T-cell (primary cell): ENCODE measurements around the gene IL6. TPM values are rescaled to one million over a fixed set of nuclear protein-coding genes. Genes with fewer than 3 reads are reported as not detected.

Experiments used
- ATAC-seq, 4 experiments: fragments of 200-7000 bp in 3 of 4; fragments of 150-1000 bp in 1 of 4; cut with Tn5 transposase; replicated peaks in 1 of 4; 1 replicate in 3 of 4; 2 replicates in 1 of 4; pipeline ENCODE4 v1.10.0; 2021; ENCODE audit warnings: moderate library complexity in 3 of 4, mild to moderate bottlenecking in 2 of 4, moderate number of reproducible peaks in 1 of 4
- CTCF ChIA-PET, 2 donors: fragments of 300-600 bp; sonication (Branson Sonifier 250); formaldehyde crosslinking; loops; one replicate each; lab custom pipeline; 2022; ENCODE audit warnings: antibody characterized with exemption in 2 of 2; lab: Charles Lee
- POLR2A ChIA-PET, 2 donors: fragments of 300-600 bp; sonication (Branson Sonifier 250); formaldehyde crosslinking; loops; one replicate each; lab custom pipeline; 2022; ENCODE audit warnings: antibody characterized with exemption in 2 of 2; lab: Charles Lee
- DNase-seq, 35 experiments: peaks; one replicate each; pipeline versions ENCODE4 v3.0.0 to v3.0.0-alpha.2; 2013 to 2023
- H3K27ac ChIP-seq: one replicate; pipeline ENCODE4 v1.5.1; 2013; ENCODE audit warnings: low read length
- H3K27me3 ChIP-seq, 2 experiments: replicated peaks in 1 of 2; 1 replicate in 1 of 2; 2 replicates in 1 of 2; pipeline versions ENCODE4 v1.6.1 to v1.7.0; 2013; ENCODE audit warnings: low read length in 1 of 2, mixed read lengths in 1 of 2; ENCODE audit not compliant: control insufficient read depth in 2 of 2, insufficient read depth in 2 of 2; ENCODE audit errors: extremely low read depth in 1 of 2
- H3K36me3 ChIP-seq, 2 donors: 1 replicate in 1 of 2; 2 replicates in 1 of 2; pipeline versions ENCODE4 v1.6.1 to v1.7.0; 2013; ENCODE audit warnings: low read length in 1 of 2; ENCODE audit not compliant: control insufficient read depth in 2 of 2, insufficient read depth in 1 of 2; ENCODE audit errors: extremely low read depth in 1 of 2
- H3K4me1 ChIP-seq, 2 experiments: 1 replicate in 1 of 2; 2 replicates in 1 of 2; pipeline versions ENCODE4 v1.6.1 to v1.7.0; 2013; ENCODE audit warnings: low read length in 2 of 2, mixed read lengths in 1 of 2; ENCODE audit not compliant: insufficient read depth in 2 of 2, control insufficient read depth in 1 of 2; ENCODE audit errors: extremely low read depth in 1 of 2
- H3K4me3 ChIP-seq, 2 donors: 1 replicate in 1 of 2; 2 replicates in 1 of 2; pipeline versions ENCODE4 v1.5.1 to v1.7.0; 2013; ENCODE audit warnings: mild to moderate bottlenecking in 2 of 2, low read length in 1 of 2, moderate library complexity in 1 of 2; ENCODE audit not compliant: control insufficient read depth in 1 of 2; ENCODE audit errors: extremely low read depth in 1 of 2
- H3K9me3 ChIP-seq: 2 replicates; pipeline ENCODE4 v1.7.0; 2013
- H3K27ac Mint-ChIP-seq, 2 donors: one replicate each; pipeline ENCODE4 v1.8.0; 2020 to 2021; ENCODE audit warnings: mild to moderate bottlenecking in 2 of 2, mixed read lengths in 2 of 2
- H3K27me3 Mint-ChIP-seq, 2 donors: one replicate each; pipeline ENCODE4 v1.8.0; 2021 to 2022; ENCODE audit warnings: mixed read lengths in 2 of 2
- H3K36me3 Mint-ChIP-seq: one replicate; pipeline ENCODE4 v1.8.0; 2021; ENCODE audit warnings: mixed read lengths
- H3K4me1 Mint-ChIP-seq, 3 donors: one replicate each; pipeline ENCODE4 v1.8.0; 2020 to 2022; ENCODE audit warnings: mixed read lengths in 3 of 3, mild to moderate bottlenecking in 1 of 3
- H3K4me3 Mint-ChIP-seq, 3 donors: one replicate each; pipeline ENCODE4 v1.8.0; 2020 to 2022; ENCODE audit warnings: mild to moderate bottlenecking in 3 of 3, mixed read lengths in 3 of 3, moderate library complexity in 3 of 3
- H3K9me3 Mint-ChIP-seq, 3 donors: one replicate each; pipeline ENCODE4 v1.8.0; 2020 to 2022; ENCODE audit warnings: mixed read lengths in 3 of 3
- WGBS: methylation state at CpG from one replicate; pipeline ENCODE4 v1.1.5; 2013; ENCODE audit warnings: missing lambda C conversion rate; ENCODE audit not compliant: insufficient coverage; 5-methylcytosine and 5-hydroxymethylcytosine counted together
- total RNA-seq, 35 experiments: library from RNA in 6 of 35; stranded (reverse) in 6 of 35; fragments of 120-200 nt in 1 of 35; gene quantifications; one replicate each; pipeline versions ENCODE4 v1.2.1 to v1.2.4 and lab custom pipeline; 2013 to 2026

IL6 gene
- total RNA-seq, 5 donors from 2014 or later (not counting 1 experiment from before 2014, with no cell fraction given): 0.68 to 1.2 TPM; not detected in 3

DNA sequence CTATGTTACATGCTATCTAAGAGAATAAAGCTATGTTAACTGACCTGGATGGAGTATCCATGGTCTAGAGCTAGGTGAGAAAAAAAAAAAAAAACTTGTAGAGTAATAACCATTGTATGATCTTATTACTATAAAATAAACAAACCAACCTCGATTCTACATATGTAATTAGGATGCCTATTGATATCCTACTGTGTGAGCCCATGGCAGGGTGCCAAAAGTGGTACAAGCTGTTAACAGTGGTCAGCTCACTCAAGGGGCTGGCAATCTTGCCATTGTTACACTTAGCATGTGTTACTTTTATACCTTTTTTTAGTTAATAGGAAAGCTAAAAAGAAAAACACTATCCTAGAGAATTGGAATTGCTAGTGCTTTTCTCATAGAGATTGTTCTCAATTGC is 13.5 kb upstream of the IL6 start:
- CTCF ChIA-PET: interaction anchor here in 1 of 2 donors (0.6 kb wide), 2 partner anchors 13 to 274 kb away, joined by 3 read pairs; no protein-coding TSS in a partner anchor
- Mint-ChIP-seq H3K4me3 (no peak overlapping the region), H3K27me3 (no peaks in the 10 kb centered on the region), H3K27ac (no peak overlapping the region), H3K4me1 (peaks cover 0 to 3% (median 0%) of the 10 kb centered on the region in 3 donors), H3K36me3 (no peaks in the 10 kb centered on the region), H3K9me3 (no peaks in the 10 kb centered on the region)
- Histone ChIP-seq H3K9me3 (no peaks in the 10 kb centered on the region), H3K27ac (no peak overlapping the region), H3K36me3 (no peaks in the 10 kb centered on the region), H3K27me3 (peaks cover 0 to 3% of the 10 kb centered on the region in 2 experiments), H3K4me3 (no peak overlapping the region), H3K4me1 (no peaks in the 10 kb centered on the region)
- POLR2A ChIA-PET: no interaction called here
- no CpG with 5 or more reads among the region's 1 CpG for WGBS
- no peak for ATAC-seq
- no peak for DNase-seq

DNA sequence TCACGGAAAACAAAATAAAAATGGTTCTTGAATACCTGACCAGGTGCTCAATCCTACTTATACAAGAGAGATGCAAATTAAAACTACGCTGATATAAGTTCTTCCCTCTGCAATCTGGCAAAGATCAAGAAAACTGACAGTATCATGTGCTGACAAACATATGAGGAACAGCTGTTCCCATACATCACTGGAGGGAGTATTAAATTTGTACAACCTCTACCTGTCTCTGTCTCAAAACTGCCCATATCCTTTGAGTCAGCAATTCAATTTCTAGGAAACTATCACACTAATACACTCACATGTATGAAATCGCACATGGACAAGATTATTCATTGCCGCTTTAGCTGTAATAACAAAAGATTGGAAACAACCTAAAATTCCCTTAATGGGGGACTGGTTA is 11.0 kb upstream of the IL6 start:
- POLR2A ChIA-PET: no interaction called here
- Mint-ChIP-seq H3K4me1 (peaks cover 0 to 3% (median 0%) of the 10 kb centered on the region in 3 donors), H3K9me3 (no peaks in the 10 kb centered on the region), H3K27me3 (no peaks in the 10 kb centered on the region), H3K36me3 (no peaks in the 10 kb centered on the region), H3K27ac (no peak overlapping the region), H3K4me3 (no peak overlapping the region)
- 100% methylated on average over 1 of the region's 4 CpGs for WGBS
- H3K27ac ChIP-seq: no peak overlapping the region
- peaks cover 0 to under 1% of the 10 kb centered on the region in 2 experiments for H3K27me3 ChIP-seq
- H3K4me1 ChIP-seq: no peaks in the 10 kb centered on the region
- H3K9me3 ChIP-seq: no peaks in the 10 kb centered on the region
- no peaks in the 10 kb centered on the region for H3K36me3 ChIP-seq
- no peak for DNase-seq
- CTCF ChIA-PET: no interaction called here
- ATAC-seq: no peak
- H3K4me3 ChIP-seq: no peak overlapping the region

DNA sequence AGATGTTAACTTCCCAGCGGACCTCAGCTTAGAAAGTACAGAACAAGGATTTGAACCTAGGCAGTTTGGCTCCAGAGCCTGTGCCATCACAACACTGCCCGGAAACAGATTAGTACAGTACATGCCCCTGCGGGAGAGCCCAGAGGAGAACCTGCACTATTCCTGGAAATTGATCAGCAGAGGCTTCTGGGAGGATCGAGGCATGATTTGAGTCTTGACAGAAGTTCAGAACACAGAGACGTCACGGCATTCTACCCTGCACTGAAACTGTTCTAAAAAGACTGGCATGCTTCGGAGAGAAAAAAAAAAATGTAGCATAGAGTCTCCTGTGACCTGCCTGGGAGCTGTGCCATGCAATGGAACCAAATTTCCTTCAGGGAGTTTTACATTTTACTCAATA is 9.2 kb upstream of the IL6 start:
- 89% methylated on average over 7 of the region's 7 CpGs for WGBS

DNA sequence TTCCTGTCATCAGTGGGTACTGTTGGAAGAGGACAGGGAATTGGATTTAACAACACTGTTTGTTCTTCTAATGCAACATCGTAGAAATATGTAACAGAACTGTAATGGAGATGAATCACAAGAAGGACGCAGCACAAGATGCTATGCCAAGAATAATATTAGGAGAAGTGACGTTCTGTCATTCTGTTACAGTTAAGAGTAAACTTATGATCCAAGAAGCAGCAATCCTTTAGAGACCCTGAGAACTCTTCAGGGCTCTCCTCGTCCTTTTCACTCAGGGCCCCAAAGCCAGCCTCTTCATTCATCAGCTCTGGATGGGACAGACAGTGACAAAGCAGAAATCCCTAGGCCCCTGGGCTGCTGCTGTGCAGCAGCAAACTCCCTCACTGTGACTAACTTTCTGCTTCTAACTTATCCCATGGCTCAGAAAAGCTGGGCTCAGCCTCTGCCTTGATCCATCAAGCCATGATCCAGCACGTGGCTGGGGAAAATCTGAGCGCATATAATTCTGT is 8.7 kb upstream of the IL6 start:
- 83% methylated on average over 3 of the region's 6 CpGs for WGBS
- no peak for DNase-seq
- no peak overlapping the region for H3K4me3 ChIP-seq
- H3K9me3 ChIP-seq: no peaks in the 10 kb centered on the region
- Mint-ChIP-seq H3K4me1 (peaks cover 0 to 2% (median 0%) of the 10 kb centered on the region in 3 donors), H3K27me3 (peaks cover 0 to under 1% of the 10 kb centered on the region in 2 donors), H3K27ac (no peak overlapping the region), H3K4me3 (no peak overlapping the region), H3K36me3 (no peaks in the 10 kb centered on the region), H3K9me3 (no peaks in the 10 kb centered on the region)
- H3K4me1 ChIP-seq: no peaks in the 10 kb centered on the region
- no peak overlapping the region for H3K27ac ChIP-seq
- no peak for ATAC-seq
- CTCF ChIA-PET: interaction anchor here (0.6 to 1.2 kb wide), 2 partner anchors 9 to 605 kb away, joined by 3 to 4 read pairs; partner anchors contain the start of gene IL6 (in 1 of the 2)
- POLR2A ChIA-PET: no interaction called here
- no peaks in the 10 kb centered on the region for H3K36me3 ChIP-seq
- H3K27me3 ChIP-seq: no peaks in the 10 kb centered on the region

More for the DNA sequence above, 9.2 kb upstream of the IL6 start:
- Histone ChIP-seq H3K27ac (no peak overlapping the region), H3K4me3 (no peak overlapping the region), H3K36me3 (no peaks in the 10 kb centered on the region), H3K27me3 (no peaks in the 10 kb centered on the region), H3K9me3 (no peaks in the 10 kb centered on the region), H3K4me1 (no peaks in the 10 kb centered on the region)
- H3K4me1 Mint-ChIP-seq: peaks cover 0 to 2% (median 0%) of the 10 kb centered on the region in 3 donors
- H3K27me3 Mint-ChIP-seq: no peaks in the 10 kb centered on the region
- H3K27ac Mint-ChIP-seq: no peak overlapping the region
- no peak for ATAC-seq
- POLR2A ChIA-PET: no interaction called here
- no peaks in the 10 kb centered on the region for H3K36me3 Mint-ChIP-seq
- DNase-seq: no peak
- H3K4me3 Mint-ChIP-seq: no peak overlapping the region
- CTCF ChIA-PET: interaction anchor here in 1 of 2 donors (1.2 kb wide), 1 partner anchor 10 kb away, joined by 3 read pairs; no protein-coding TSS in a partner anchor
- H3K9me3 Mint-ChIP-seq: no peaks in the 10 kb centered on the region

DNA sequence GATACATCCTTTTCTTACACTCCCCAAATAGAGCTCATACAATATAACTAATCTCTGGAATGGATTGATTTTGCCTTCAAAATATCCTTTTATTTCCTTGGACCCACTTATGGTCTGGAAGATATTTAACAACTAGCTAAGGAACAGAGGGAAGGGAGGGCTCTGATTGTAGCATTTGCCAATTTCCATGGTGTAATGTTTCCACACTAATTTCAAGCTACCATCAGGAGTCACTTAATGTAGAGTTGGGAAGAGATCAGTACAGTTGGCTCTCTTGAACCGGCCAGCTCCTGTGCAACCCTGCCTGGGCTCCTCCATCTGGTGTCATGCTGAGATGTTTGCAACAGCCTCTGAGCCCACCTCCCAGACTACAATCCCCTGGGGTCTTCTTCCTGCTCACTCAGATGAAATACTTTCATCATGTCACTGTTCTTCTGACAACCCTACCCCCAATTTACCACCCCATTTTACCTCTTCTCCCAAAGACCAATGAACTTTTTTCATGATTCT is 8.0 kb upstream of the IL6 start:
- DNase-seq: no peak
- no peak overlapping the region for H3K4me3 ChIP-seq
- H3K9me3 ChIP-seq: no peaks in the 10 kb centered on the region
- POLR2A ChIA-PET: no interaction called here
- no peaks in the 10 kb centered on the region for H3K36me3 ChIP-seq
- no peak for ATAC-seq
- H3K27ac ChIP-seq: no peak overlapping the region
- WGBS: no CpG with 5 or more reads among the region's 1 CpG
- no peaks in the 10 kb centered on the region for H3K4me1 ChIP-seq
- Mint-ChIP-seq H3K27me3 (peaks cover 0 to 6% of the 10 kb centered on the region in 2 donors), H3K4me1 (peaks cover 0 to 7% (median 0%) of the 10 kb centered on the region in 3 donors), H3K27ac (no peak overlapping the region), H3K4me3 (no peak overlapping the region), H3K36me3 (no peaks in the 10 kb centered on the region), H3K9me3 (no peaks in the 10 kb centered on the region)
- H3K27me3 ChIP-seq: no peaks in the 10 kb centered on the region
- CTCF ChIA-PET: interaction anchor here (0.6 to 1.2 kb wide), 2 partner anchors 8 to 606 kb away, joined by 3 to 4 read pairs; partner anchors contain the start of gene IL6 (in 1 of the 2)

DNA sequence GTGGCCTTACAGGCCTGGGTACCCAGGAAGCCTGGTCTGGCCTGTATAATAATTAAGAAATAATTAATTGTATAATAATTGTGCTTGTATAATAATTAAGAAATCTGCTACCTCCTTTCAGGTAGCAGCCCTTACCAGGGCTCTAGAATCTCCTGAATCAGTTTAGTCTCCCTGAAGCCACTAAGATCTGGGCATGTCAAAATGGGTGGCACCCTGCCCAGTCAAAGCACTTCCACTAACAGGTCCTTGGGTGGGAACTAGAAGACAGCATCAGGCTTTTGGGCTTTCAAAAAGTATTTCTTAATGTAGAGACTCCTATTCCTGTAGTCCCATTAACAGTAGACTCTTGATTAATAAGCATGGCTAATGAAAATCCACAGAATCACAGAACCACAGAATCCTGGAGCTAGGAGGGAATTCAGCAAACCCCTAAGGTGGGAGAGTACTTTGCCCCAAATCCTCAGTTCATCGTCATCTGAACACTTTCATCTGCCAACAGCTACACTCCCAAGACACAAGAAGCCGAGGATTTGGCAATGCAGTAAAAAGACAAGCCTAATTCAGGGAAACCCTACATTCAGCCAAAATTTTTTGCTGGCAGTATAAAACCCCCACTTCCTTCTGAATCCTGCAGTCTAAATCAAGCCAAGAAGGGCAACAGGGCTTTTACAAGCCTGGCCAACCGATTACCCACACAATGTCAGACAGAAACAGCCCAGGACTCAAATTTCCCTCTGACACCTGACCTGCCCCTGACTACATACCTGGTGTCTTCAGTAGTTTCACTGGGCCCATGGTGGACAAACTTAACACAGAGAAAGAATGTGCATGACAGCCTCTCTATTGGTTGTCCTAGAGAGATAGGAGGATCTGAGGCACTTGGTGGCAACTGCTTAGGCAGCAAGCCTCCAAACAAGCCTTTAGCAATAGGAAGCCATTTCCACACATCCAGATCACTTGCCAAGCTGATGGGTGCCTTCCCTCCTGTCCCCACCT is 5.9 kb upstream of the IL6 start:
- Mint-ChIP-seq H3K9me3 (no peaks in the 10 kb centered on the region), H3K27me3 (peaks cover 4 to 6% of the 10 kb centered on the region in 2 donors), H3K27ac (no peak overlapping the region), H3K4me3 (no peak overlapping the region), H3K4me1 (peaks cover 5 to 15% (median 5%) of the 10 kb centered on the region in 3 donors), H3K36me3 (no peaks in the 10 kb centered on the region)
- H3K27me3 ChIP-seq: peaks cover 0 to 3% of the 10 kb centered on the region in 2 experiments
- ATAC-seq (no peak), DNase-seq (no peak)
- WGBS: 67% methylated on average over 3 of the region's 3 CpGs
- CTCF ChIA-PET: no interaction called here
- H3K36me3 ChIP-seq: no peaks in the 10 kb centered on the region
- H3K27ac ChIP-seq: no peak overlapping the region
- POLR2A ChIA-PET: no interaction called here
- H3K4me1 ChIP-seq: peaks cover 0 to 2% of the 10 kb centered on the region in 2 experiments
- H3K4me3 ChIP-seq: no peak overlapping the region
- no peaks in the 10 kb centered on the region for H3K9me3 ChIP-seq
